K562 (cell line): ENCODE results near the gene BCL2L15. TPM values are rescaled to one million over a fixed set of nuclear protein-coding genes. Genes with fewer than 3 reads are reported as not detected.

Source experiments
- ATF1 ChIP-seq, 2 experiments: fragments of 450-650 bp in 1 of 2; IDR thresholded peaks; 2 replicates each; pipeline ENCODE4 v1.6.1; 2016; ENCODE audit warnings: missing compliant biosample characterization in 1 of 2, missing genetic modification characterization in 1 of 2
- CBX3 ChIP-seq, 2 experiments: IDR thresholded peaks; 1 replicate in 1 of 2; 2 replicates in 1 of 2; pipeline ENCODE4 v1.6.1; 2012; ENCODE audit warnings: inconsistent platforms in 2 of 2, low read length in 2 of 2, borderline replicate concordance in 1 of 2, control low read depth in 1 of 2
- CXXC5 ChIP-seq: fragments of 250-450 bp; sonication (Bioruptor Pico); IDR thresholded peaks from 2 replicates; pipeline ENCODE4 v1.8.0; 2022; ENCODE audit warnings: inconsistent platforms, mild to moderate bottlenecking, moderate library complexity
- DMBX1 ChIP-seq: fragments of 250-450 bp; sonication (Bioruptor Pico); IDR thresholded peaks from 2 replicates; pipeline ENCODE4 v1.8.0; 2022; ENCODE audit warnings: inconsistent platforms, mild to moderate bottlenecking, moderate library complexity, borderline replicate concordance
- DNMT1 ChIP-seq: fragments of 450-650 bp; IDR thresholded peaks from 2 replicates; pipeline ENCODE4 v1.6.1; 2016; ENCODE audit warnings: antibody characterized with exemption, mild to moderate bottlenecking
- ETV1 ChIP-seq: fragments of 450-650 bp; conservative IDR thresholded peaks from 2 replicates; pipeline ENCODE4 v1.6.1; 2016; ENCODE audit warnings: missing genetic modification characterization, control low read depth, low read depth, missing compliant biosample characterization
- GABPA ChIP-seq: fragments of 200-800 bp; sonication (Bioruptor generic); conservative IDR thresholded peaks from 2 replicates; pipeline ENCODE4 v1.6.1; 2016; ENCODE audit warnings: low read depth, missing genetic modification characterization, missing compliant biosample characterization
- GTF2F1 ChIP-seq: IDR thresholded peaks from 2 replicates; pipeline ENCODE4 v1.6.1; 2011; ENCODE audit warnings: low read depth, low read length, improper control_type of control experiment
- HMGN3 ChIP-seq: IDR thresholded peaks from 2 replicates; pipeline ENCODE4 v1.6.1; 2011; ENCODE audit warnings: borderline replicate concordance, low read depth, mild to moderate bottlenecking, mixed read lengths, low read length; ENCODE audit not compliant: insufficient read length; ENCODE audit errors: extremely low read depth
- MAFF ChIP-seq: IDR thresholded peaks from 2 replicates; pipeline ENCODE4 v1.6.1; 2012; ENCODE audit warnings: low read length, improper control_type of control experiment
- PURB ChIP-seq: sonication (generic); formaldehyde crosslinking; IDR thresholded peaks from 2 replicates; pipeline ENCODE4 v1.9.0; 2021; ENCODE audit warnings: low read depth, mild to moderate bottlenecking, missing genetic modification reagents
- RREB1 ChIP-seq: fragments of 250-450 bp; sonication (Bioruptor Pico); IDR thresholded peaks from 2 replicates; pipeline ENCODE4 v1.4.0; 2020
- SREBF2 ChIP-seq: sonication (generic); formaldehyde crosslinking; IDR thresholded peaks from 2 replicates; pipeline ENCODE4 v1.4.0; 2020; ENCODE audit warnings: mild to moderate bottlenecking, missing genetic modification reagents
- SRSF3 ChIP-seq: fragments of 200-400 bp; formaldehyde crosslinking; IDR thresholded peaks from 2 replicates; pipeline ENCODE4 v1.6.1; 2016; ENCODE audit warnings: mild to moderate bottlenecking, low read length, moderate library complexity; ENCODE audit not compliant: insufficient read depth
- TSC22D4 ChIP-seq: fragments of 450-650 bp; IDR thresholded peaks from 2 replicates; pipeline ENCODE4 v1.6.1; 2016; ENCODE audit warnings: missing genetic modification characterization, missing biosample characterization, control low read depth
- YY1 ChIP-seq, 3 experiments: IDR thresholded peaks; 2 replicates each; pipeline ENCODE4 v1.6.1; 2011; ENCODE audit warnings: low read length in 2 of 3, mild to moderate bottlenecking in 2 of 3, moderate library complexity in 2 of 3, borderline replicate concordance in 1 of 3, control low read depth in 1 of 3, low read depth in 1 of 3; ENCODE audit not compliant: insufficient read depth in 3 of 3, insufficient replicate concordance in 2 of 3, control insufficient read depth in 1 of 3, insufficient read length in 1 of 3; ENCODE audit errors: extremely low read depth in 1 of 3
- ZNF133 ChIP-seq: fragments of 250-450 bp; sonication (Bioruptor Pico); IDR thresholded peaks from 2 replicates; pipeline ENCODE4 v1.4.0; 2020; ENCODE audit warnings: mild to moderate bottlenecking
- ZNF764 ChIP-seq: fragments of 250-450 bp; sonication (Bioruptor Pico); IDR thresholded peaks from 2 replicates; pipeline ENCODE4 v1.4.0; 2020; ENCODE audit warnings: low read depth, mild to moderate bottlenecking, moderate library complexity
- ZNF830 ChIP-seq: fragments of 250-450 bp; sonication (Bioruptor Pico); IDR thresholded peaks from 2 replicates; pipeline ENCODE4 v1.5.0; 2021; ENCODE audit warnings: mild to moderate bottlenecking
- polyA plus RNA-seq, 8 experiments: library from polyadenylated mRNA; depleted of rRNA in 4 of 8; stranded (reverse) in 5 of 8; unstranded in 3 of 8; fragments of >200 nt; fragmentation: Nextera tagmentation in 2 of 8; fragmentation: Illumina TruSeq in 1 of 8; extraction: Ambion mirVana in 2 of 8; extraction: Trizol in 1 of 8; gene quantifications; 2 replicates each; pipeline versions ENCODE4 v1.2.1 to v1.2.3, GENCODE V29; 2011 to 2014; ENCODE audit warnings: inconsistent platforms in 1 of 8, missing spikeins in 1 of 8
- total RNA-seq, 7 experiments: library from RNA; depleted of rRNA in 6 of 7; stranded (reverse); fragments of >200 nt in 6 of 7; fragmentation: Illumina TruSeq in 2 of 7; extraction: Trizol in 2 of 7; gene quantifications; 2 replicates each; pipeline versions ENCODE4 v1.2.1 to v1.2.3, GENCODE V29; 2011 to 2021; ENCODE audit warnings: low replicate concordance in 1 of 7
- TF ChIP-seq, protein P1 (sequence below): sonication (generic); formaldehyde crosslinking; IDR thresholded peaks from 2 replicates; pipeline ENCODE4 v1.8.1; 2022; ENCODE audit warnings: missing genetic modification reagents
- TF ChIP-seq, protein P2 (sequence below): sonication (generic); formaldehyde crosslinking; IDR thresholded peaks from 2 replicates; pipeline ENCODE4 v1.8.1; 2022; ENCODE audit warnings: missing genetic modification reagents

Gene BCL2L15
- total and polyA plus RNA-seq, 9 of the 15 experiments (the other 6 are each of a cell fraction or from before 2014, with no cell fraction given) = 0.06 to 0.42 (median 0.28) TPM; not detected in 1

DNA sequence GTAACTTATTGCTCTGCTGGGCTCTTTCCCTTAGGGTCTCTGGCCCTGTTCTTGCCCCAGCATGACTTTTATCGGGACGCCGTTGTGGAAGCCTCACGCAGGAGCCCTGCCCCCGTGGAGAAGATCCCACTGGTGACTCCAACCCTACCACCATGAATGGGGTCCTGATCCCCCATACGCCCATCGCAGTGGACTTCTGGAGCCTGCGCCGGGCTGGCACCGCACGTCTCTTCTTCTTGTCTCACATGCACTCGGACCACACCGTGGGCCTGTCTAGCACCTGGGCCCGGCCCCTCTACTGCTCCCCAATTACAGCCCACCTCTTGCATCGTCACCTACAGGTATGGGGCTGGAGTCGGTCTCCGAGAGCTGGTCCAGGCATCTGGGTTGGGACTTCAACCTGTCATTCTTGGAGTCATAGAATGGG lies 18.1 kb upstream of the BCL2L15 start (continued):
- no peak for TF ChIP-seq RREB1 (CRISPR knock-in tag)
- TF ChIP-seq CXXC5 (CRISPR knock-in tag) = no peak
- TF ChIP-seq, protein P1, sequence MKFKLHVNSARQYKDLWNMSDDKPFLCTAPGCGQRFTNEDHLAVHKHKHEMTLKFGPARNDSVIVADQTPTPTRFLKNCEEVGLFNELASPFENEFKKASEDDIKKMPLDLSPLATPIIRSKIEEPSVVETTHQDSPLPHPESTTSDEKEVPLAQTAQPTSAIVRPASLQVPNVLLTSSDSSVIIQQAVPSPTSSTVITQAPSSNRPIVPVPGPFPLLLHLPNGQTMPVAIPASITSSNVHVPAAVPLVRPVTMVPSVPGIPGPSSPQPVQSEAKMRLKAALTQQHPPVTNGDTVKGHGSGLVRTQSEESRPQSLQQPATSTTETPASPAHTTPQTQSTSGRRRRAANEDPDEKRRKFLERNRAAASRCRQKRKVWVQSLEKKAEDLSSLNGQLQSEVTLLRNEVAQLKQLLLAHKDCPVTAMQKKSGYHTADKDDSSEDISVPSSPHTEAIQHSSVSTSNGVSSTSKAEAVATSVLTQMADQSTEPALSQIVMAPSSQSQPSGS (CRISPR knock-in tag) = no peak
- no peak for TF ChIP-seq GTF2F1
- TF ChIP-seq ZNF764 (CRISPR knock-in tag) = no peak
- TF ChIP-seq ZNF830 = no peak
- TF ChIP-seq GABPA = no peak
- no peak for TF ChIP-seq ATF1 (CRISPR knock-in tag; IDR thresholded peaks at IDR 0.05)
- no peak for TF ChIP-seq ATF1 (tag; IDR thresholded peaks at IDR 0.05)
- TF ChIP-seq YY1 (IDR thresholded peaks at IDR 0.05; ENCODE audit: borderline replicate concordance in 1 of 3, control insufficient read depth in 1 of 3, extremely low read depth in 1 of 3, insufficient read depth in 3 of 3, insufficient read length in 1 of 3, insufficient replicate concordance in 2 of 3, low read depth in 1 of 3, low read length in 2 of 3) = no peak
- 0 out of 2 replicates have a peak, but pooled peaks have one; percentile 60 for TF ChIP-seq DNMT1
- no peak for TF ChIP-seq ZNF133 (CRISPR knock-in tag)
- TF ChIP-seq PURB (CRISPR knock-in tag) = no peak
- TF ChIP-seq CBX3 (IDR thresholded peaks at IDR 0.05; ENCODE audit: borderline replicate concordance in 1 of 2, low read length in 2 of 2) = no peak
- TF ChIP-seq, protein P2, sequence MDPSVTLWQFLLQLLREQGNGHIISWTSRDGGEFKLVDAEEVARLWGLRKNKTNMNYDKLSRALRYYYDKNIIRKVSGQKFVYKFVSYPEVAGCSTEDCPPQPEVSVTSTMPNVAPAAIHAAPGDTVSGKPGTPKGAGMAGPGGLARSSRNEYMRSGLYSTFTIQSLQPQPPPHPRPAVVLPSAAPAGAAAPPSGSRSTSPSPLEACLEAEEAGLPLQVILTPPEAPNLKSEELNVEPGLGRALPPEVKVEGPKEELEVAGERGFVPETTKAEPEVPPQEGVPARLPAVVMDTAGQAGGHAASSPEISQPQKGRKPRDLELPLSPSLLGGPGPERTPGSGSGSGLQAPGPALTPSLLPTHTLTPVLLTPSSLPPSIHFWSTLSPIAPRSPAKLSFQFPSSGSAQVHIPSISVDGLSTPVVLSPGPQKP = no peak
- no peak for TF ChIP-seq HMGN3
- no peak for TF ChIP-seq TSC22D4 (tag)
- no peak for TF ChIP-seq SRSF3
- TF ChIP-seq DMBX1 = no peak; the same call in 1 of the 2 replicates
- TF ChIP-seq SREBF2 (CRISPR knock-in tag) = no peak
- no peak for TF ChIP-seq ETV1 (tag)
- no peak for TF ChIP-seq MAFF
